A549 (cell line): ENCODE results near the gene RAPGEF2.

ENCODE experiments used
- CEBPB ChIP-seq, 2 experiments: fragments of >200 bp in 1 of 2; sonication (Bioruptor Twin) in 1 of 2; formaldehyde crosslinking in 1 of 2; IDR thresholded peaks; 2 replicates each; pipeline ENCODE4 v1.6.1; 2012 to 2016
- CHD2 ChIP-seq: fragments of 150-350 bp; IDR thresholded peaks from 2 replicates; pipeline ENCODE4 v1.6.1; 2014; ENCODE audit warnings: low read length; ENCODE audit not compliant: partially characterized antibody
- EP300 ChIP-seq, 2 experiments: fragments of >200 bp; sonication (Bioruptor Twin); formaldehyde crosslinking; IDR thresholded peaks; 2 replicates in 1 of 2; 3 replicates in 1 of 2; pipeline ENCODE4 v1.6.1; 2016 to 2017
- ESRRA ChIP-seq: fragments of 150-350 bp; IDR thresholded peaks from 2 replicates; pipeline ENCODE4 v1.6.1; 2014; ENCODE audit warnings: mild to moderate bottlenecking, low read length, borderline replicate concordance
- GATA3 ChIP-seq: IDR thresholded peaks from 2 replicates; pipeline ENCODE4 v1.6.1; 2012; ENCODE audit warnings: borderline replicate concordance
- MAFK ChIP-seq: fragments of 450-650 bp; IDR thresholded peaks from 2 replicates; pipeline ENCODE4 v1.6.1; 2014; ENCODE audit not compliant: partially characterized antibody
- MYC ChIP-seq: IDR thresholded peaks from 2 replicates; pipeline ENCODE4 v1.6.1; 2012; ENCODE audit warnings: mild to moderate bottlenecking, inconsistent platforms, low read length, improper control_type of control experiment, borderline replicate concordance
- POLR2A ChIP-seq: IDR thresholded peaks from 2 replicates; pipeline ENCODE4 v1.6.1; 2012; ENCODE audit warnings: mild to moderate bottlenecking, low read length
- RAD21 ChIP-seq, 2 experiments: fragments of >200 bp in 1 of 2; sonication (Bioruptor Twin) in 1 of 2; formaldehyde crosslinking in 1 of 2; IDR thresholded peaks in 1 of 2; conservative IDR thresholded peaks in 1 of 2; 2 replicates in 1 of 2; 3 replicates in 1 of 2; pipeline ENCODE4 v1.6.1; 2012 to 2018; ENCODE audit warnings: inconsistent platforms in 1 of 2
- SMC3 ChIP-seq: fragments of >200 bp; sonication (Bioruptor Twin); formaldehyde crosslinking; IDR thresholded peaks from 3 replicates; pipeline ENCODE4 v1.6.1; 2018; ENCODE audit warnings: inconsistent platforms
- SREBF2 ChIP-seq: fragments of 450-650 bp; IDR thresholded peaks from 2 replicates; pipeline ENCODE4 v1.6.1; 2014; ENCODE audit warnings: mild to moderate bottlenecking, moderate library complexity
- TF ChIP-seq, protein P1 (sequence below): fragments of >200 bp; sonication (Bioruptor Twin); formaldehyde crosslinking; IDR thresholded peaks from 3 replicates; pipeline ENCODE4 v1.5.1; 2016
- TF ChIP-seq, protein P2 (sequence below): fragments of 450-650 bp; IDR thresholded peaks from 2 replicates; pipeline ENCODE4 v1.6.1; 2014; ENCODE audit warnings: antibody characterized with exemption
- TF ChIP-seq, protein P3 (sequence below): fragments of 200-600 bp; sonication (generic); IDR thresholded peaks from 2 replicates; pipeline ENCODE4 v1.6.1; 2016; ENCODE audit warnings: antibody characterized with exemption, mild to moderate bottlenecking, moderate library complexity

- TF ChIP-seq, protein P1, sequence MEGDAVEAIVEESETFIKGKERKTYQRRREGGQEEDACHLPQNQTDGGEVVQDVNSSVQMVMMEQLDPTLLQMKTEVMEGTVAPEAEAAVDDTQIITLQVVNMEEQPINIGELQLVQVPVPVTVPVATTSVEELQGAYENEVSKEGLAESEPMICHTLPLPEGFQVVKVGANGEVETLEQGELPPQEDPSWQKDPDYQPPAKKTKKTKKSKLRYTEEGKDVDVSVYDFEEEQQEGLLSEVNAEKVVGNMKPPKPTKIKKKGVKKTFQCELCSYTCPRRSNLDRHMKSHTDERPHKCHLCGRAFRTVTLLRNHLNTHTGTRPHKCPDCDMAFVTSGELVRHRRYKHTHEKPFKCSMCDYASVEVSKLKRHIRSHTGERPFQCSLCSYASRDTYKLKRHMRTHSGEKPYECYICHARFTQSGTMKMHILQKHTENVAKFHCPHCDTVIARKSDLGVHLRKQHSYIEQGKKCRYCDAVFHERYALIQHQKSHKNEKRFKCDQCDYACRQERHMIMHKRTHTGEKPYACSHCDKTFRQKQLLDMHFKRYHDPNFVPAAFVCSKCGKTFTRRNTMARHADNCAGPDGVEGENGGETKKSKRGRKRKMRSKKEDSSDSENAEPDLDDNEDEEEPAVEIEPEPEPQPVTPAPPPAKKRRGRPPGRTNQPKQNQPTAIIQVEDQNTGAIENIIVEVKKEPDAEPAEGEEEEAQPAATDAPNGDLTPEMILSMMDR, result no peak
- no peak for TF ChIP-seq RAD21 (conservative IDR thresholded peaks at IDR 0.05 in 1 of 2, IDR thresholded peaks at IDR 0.05 in 1 of 2)
- TF ChIP-seq GATA3, result no peak
- no peak for TF ChIP-seq CEBPB (IDR thresholded peaks at IDR 0.05)
- TF ChIP-seq POLR2A, result no peak
- TF ChIP-seq, protein P2, sequence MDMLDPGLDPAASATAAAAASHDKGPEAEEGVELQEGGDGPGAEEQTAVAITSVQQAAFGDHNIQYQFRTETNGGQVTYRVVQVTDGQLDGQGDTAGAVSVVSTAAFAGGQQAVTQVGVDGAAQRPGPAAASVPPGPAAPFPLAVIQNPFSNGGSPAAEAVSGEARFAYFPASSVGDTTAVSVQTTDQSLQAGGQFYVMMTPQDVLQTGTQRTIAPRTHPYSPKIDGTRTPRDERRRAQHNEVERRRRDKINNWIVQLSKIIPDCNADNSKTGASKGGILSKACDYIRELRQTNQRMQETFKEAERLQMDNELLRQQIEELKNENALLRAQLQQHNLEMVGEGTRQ, result no peak
- no peak for TF ChIP-seq SMC3
- no peak for TF ChIP-seq SREBF2
- TF ChIP-seq EP300 (IDR thresholded peaks at IDR 0.05), result no peak
- TF ChIP-seq MAFK, result no peak
- TF ChIP-seq ESRRA, result no peak
- TF ChIP-seq, protein P3, sequence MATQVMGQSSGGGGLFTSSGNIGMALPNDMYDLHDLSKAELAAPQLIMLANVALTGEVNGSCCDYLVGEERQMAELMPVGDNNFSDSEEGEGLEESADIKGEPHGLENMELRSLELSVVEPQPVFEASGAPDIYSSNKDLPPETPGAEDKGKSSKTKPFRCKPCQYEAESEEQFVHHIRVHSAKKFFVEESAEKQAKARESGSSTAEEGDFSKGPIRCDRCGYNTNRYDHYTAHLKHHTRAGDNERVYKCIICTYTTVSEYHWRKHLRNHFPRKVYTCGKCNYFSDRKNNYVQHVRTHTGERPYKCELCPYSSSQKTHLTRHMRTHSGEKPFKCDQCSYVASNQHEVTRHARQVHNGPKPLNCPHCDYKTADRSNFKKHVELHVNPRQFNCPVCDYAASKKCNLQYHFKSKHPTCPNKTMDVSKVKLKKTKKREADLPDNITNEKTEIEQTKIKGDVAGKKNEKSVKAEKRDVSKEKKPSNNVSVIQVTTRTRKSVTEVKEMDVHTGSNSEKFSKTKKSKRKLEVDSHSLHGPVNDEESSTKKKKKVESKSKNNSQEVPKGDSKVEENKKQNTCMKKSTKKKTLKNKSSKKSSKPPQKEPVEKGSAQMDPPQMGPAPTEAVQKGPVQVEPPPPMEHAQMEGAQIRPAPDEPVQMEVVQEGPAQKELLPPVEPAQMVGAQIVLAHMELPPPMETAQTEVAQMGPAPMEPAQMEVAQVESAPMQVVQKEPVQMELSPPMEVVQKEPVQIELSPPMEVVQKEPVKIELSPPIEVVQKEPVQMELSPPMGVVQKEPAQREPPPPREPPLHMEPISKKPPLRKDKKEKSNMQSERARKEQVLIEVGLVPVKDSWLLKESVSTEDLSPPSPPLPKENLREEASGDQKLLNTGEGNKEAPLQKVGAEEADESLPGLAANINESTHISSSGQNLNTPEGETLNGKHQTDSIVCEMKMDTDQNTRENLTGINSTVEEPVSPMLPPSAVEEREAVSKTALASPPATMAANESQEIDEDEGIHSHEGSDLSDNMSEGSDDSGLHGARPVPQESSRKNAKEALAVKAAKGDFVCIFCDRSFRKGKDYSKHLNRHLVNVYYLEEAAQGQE, result no peak
- TF ChIP-seq MYC, result no peak
- TF ChIP-seq CHD2, result no peak
Observed at GRCh38 chr4:159353422-159354116, 250.7 kb downstream of the RAPGEF2 start.
